ENCODE data around the gene EDN2.

DNA sequence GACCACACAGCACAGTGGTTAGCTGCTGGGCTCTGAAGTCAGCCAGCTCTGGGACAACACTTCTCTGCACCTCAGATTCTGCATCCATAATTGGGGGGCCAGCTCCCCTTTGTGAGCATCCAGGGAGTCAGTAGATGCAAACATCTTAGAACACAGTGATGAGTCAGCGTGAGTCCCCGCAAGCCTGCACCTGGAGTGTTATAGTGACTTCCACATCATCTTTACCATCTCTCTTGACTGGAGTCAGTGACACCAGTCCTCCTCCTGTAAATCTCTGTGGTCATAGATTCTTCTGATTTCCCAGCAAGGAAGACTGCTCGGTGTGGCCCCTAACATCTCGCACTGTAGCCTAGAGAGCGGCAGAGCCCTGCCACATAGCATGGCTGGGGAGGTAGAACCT is 13.9 kb upstream of the EDN2 start:
- TF ChIP-seq YY1 (tag by site-specific recombination; IDR thresholded peaks at IDR 0.05), result no peak
- TF ChIP-seq ZNF561 (tag by site-specific recombination; IDR thresholded peaks at IDR 0.05; ENCODE audit: borderline replicate concordance), result no peak
- no peak for TF ChIP-seq FEZF1 (tag by site-specific recombination; IDR thresholded peaks at IDR 0.05)
- no peak for TF ChIP-seq HOXC10 (CRISPR knock-in tag; IDR thresholded peaks at IDR 0.05)
- TF ChIP-seq, protein P1, sequence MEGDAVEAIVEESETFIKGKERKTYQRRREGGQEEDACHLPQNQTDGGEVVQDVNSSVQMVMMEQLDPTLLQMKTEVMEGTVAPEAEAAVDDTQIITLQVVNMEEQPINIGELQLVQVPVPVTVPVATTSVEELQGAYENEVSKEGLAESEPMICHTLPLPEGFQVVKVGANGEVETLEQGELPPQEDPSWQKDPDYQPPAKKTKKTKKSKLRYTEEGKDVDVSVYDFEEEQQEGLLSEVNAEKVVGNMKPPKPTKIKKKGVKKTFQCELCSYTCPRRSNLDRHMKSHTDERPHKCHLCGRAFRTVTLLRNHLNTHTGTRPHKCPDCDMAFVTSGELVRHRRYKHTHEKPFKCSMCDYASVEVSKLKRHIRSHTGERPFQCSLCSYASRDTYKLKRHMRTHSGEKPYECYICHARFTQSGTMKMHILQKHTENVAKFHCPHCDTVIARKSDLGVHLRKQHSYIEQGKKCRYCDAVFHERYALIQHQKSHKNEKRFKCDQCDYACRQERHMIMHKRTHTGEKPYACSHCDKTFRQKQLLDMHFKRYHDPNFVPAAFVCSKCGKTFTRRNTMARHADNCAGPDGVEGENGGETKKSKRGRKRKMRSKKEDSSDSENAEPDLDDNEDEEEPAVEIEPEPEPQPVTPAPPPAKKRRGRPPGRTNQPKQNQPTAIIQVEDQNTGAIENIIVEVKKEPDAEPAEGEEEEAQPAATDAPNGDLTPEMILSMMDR (tag by site-specific recombination; IDR thresholded peaks at IDR 0.05), result no peak
- no peak for TF ChIP-seq ZSCAN5A (tag by site-specific recombination; IDR thresholded peaks at IDR 0.05)
- TF ChIP-seq ZFP3 (tag by site-specific recombination; IDR thresholded peaks at IDR 0.05; ENCODE audit: low read depth), result no peak
- no peak for TF ChIP-seq ZNF146 (tag by site-specific recombination; IDR thresholded peaks at IDR 0.05)
- TF ChIP-seq ZNF449 (tag by site-specific recombination; IDR thresholded peaks at IDR 0.05), result no peak

All from HEK293 (cell line).